Spinal cord (tissue), 10 donors: Measurements from ENCODE around the gene UBE2E2. TPM values are rescaled to one million over a fixed set of nuclear protein-coding genes. Genes with fewer than 3 reads are reported as not detected.

Experiments
- DNase-seq, 6 donors: peaks; one replicate each; pipeline versions ENCODE4 v3.0.0 to v3.0.0-alpha.2; 2013 to 2015; ENCODE audit warnings: low spot score in 6 of 6, low read depth in 4 of 6
- H3K27ac ChIP-seq: one replicate; pipeline ENCODE4 v1.5.1; 2013; ENCODE audit warnings: low read depth, low read length, control low read depth
- H3K27me3 ChIP-seq: one replicate; pipeline ENCODE4 v1.6.1; 2013; ENCODE audit warnings: low read length; ENCODE audit not compliant: control insufficient read depth, insufficient read depth
- H3K36me3 ChIP-seq: one replicate; pipeline ENCODE4 v1.6.1; 2013; ENCODE audit warnings: low read length; ENCODE audit not compliant: control insufficient read depth, insufficient read depth
- H3K4me1 ChIP-seq: one replicate; pipeline ENCODE4 v1.6.1; 2013; ENCODE audit warnings: low read length; ENCODE audit not compliant: control insufficient read depth, insufficient read depth
- H3K4me3 ChIP-seq: one replicate; pipeline ENCODE4 v1.5.1; 2013; ENCODE audit warnings: low read depth, low read length, control low read depth
- H3K9me3 ChIP-seq: one replicate; pipeline ENCODE4 v1.6.1; 2013; ENCODE audit warnings: low read length; ENCODE audit not compliant: control insufficient read depth, insufficient read depth
- WGBS: methylation state at CpG from one replicate; pipeline ENCODE4 v1.1.5; 2013; ENCODE audit warnings: missing lambda C conversion rate; ENCODE audit not compliant: insufficient coverage; 5-methylcytosine and 5-hydroxymethylcytosine counted together
- polyA plus RNA-seq, 2 donors: library from polyadenylated mRNA; unstranded; fragments of 120-200 nt; gene quantifications; one replicate each; pipeline ENCODE4 v1.2.1, GENCODE V29; 2013; ENCODE audit not compliant: insufficient read length in 2 of 2
- total RNA-seq, 2 donors: library from RNA; depleted of rRNA in 1 of 2; stranded (reverse); fragments of 120-200 nt in 1 of 2; fragments of >200 nt in 1 of 2; gene quantifications; one replicate each; pipeline versions ENCODE4 v1.2.3 to v1.2.4, GENCODE V29; 2013 to 2014
- donor health status: healthy.

The UBE2E2 gene
- total and polyA plus RNA-seq, 4 donors, result 38.8 to 144 (median 82.6) TPM

- DNase-seq, result no peak
- Histone ChIP-seq H3K9me3 (no peaks in the 10 kb centered on the region), H3K4me1 (no peaks in the 10 kb centered on the region), H3K27me3 (no peaks in the 10 kb centered on the region), H3K4me3 (no peak overlapping the region), H3K27ac (no peak overlapping the region), H3K36me3 (no peaks in the 10 kb centered on the region)
- WGBS, result no CpG with 5 or more reads among the region's 2 CpGs
Observed at GRCh38 chr3:23539185-23539584, 336.1 kb downstream of the UBE2E2 start.

DNA sequence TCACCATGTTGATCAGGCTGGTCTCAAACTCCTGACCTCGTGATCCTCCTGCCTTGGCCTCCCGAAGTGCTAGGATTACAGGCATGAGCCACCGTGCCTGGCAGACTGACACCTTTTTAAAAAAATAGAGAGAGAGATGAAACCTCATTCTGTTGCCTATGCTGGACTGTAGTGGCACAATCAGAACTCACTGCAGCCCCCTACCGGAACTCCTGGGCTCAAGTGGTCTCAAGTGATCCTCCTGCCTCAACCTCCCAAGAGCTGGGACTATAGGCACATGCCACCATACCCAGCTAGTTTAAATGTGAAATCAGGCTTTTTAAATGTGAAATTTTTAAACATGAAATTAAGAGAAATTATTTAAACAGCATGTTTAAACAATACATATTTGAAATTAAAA is 337.5 kb downstream of the UBE2E2 start:
- H3K27me3 ChIP-seq, result no peaks in the 10 kb centered on the region
- no peaks in the 10 kb centered on the region for H3K36me3 ChIP-seq
- no peaks in the 10 kb centered on the region for H3K9me3 ChIP-seq
- H3K4me3 ChIP-seq, result no peak overlapping the region
- no peak overlapping the region for H3K27ac ChIP-seq
- WGBS, result 100% methylated on average over 3 of the region's 4 CpGs
- H3K4me1 ChIP-seq, result no peaks in the 10 kb centered on the region
- DNase-seq, result no peak

DNA sequence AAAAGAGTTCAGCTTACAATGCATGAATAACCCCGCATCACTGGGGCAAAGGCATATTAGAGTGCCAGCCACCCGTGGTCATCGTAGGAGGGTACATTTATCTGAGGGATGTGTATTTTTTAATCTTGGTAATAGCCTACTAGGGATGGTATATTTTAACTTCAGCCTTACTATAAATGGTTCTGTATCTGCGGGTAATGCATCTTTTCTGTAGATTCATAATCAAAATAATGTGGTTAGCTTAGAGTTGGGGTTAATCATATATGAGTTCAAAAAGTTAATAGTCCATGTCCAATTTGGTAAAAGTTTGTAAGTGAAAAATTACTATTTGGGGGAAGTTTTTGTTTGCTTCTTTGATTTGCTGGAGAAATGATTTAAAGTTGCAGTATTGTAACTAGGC is 339.0 kb downstream of the UBE2E2 start:
- DNase-seq, result no peak
- WGBS, result no CpG with 5 or more reads among the region's 4 CpGs

DNA sequence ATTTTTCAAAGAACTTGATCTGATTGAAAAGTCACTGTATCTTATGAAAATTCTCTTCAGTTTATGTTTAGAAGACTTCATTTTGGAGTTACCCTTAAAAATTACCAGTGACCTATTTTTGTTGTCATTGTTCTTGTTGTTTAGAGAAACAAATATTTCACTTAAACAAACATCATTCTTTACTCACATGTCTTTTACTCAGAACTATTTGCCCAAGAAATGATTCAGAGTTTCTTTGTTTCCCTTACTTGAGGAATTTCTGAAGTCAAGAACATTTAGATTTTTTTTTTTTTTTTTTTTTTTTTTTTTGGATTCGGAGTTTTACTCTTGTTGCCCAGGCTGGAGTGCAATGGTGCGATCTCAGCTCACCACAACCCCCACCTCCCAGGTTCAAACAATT is 343.1 kb downstream of the UBE2E2 start:
- no CpG with 5 or more reads among the region's 2 CpGs for WGBS

More for the DNA sequence above, 339.0 kb downstream of the UBE2E2 start:
- Histone ChIP-seq H3K4me1 (no peaks in the 10 kb centered on the region), H3K36me3 (no peaks in the 10 kb centered on the region), H3K9me3 (no peaks in the 10 kb centered on the region), H3K27me3 (no peaks in the 10 kb centered on the region), H3K27ac (no peak overlapping the region), H3K4me3 (no peak overlapping the region)

GRCh38 chr3:23547905-23548650 is 345.0 kb downstream of the UBE2E2 start:
- 92% methylated on average over 2 of the region's 4 CpGs for WGBS
- Histone ChIP-seq H3K36me3 (no peaks in the 10 kb centered on the region), H3K4me1 (no peaks in the 10 kb centered on the region), H3K9me3 (no peaks in the 10 kb centered on the region), H3K4me3 (no peak overlapping the region), H3K27ac (no peak overlapping the region), H3K27me3 (no peaks in the 10 kb centered on the region)
- DNase-seq, result no peak

More for the DNA sequence above, 343.1 kb downstream of the UBE2E2 start:
- H3K4me1 ChIP-seq, result no peaks in the 10 kb centered on the region
- H3K27ac ChIP-seq, result no peak overlapping the region
- no peaks in the 10 kb centered on the region for H3K9me3 ChIP-seq
- H3K36me3 ChIP-seq, result no peaks in the 10 kb centered on the region
- H3K4me3 ChIP-seq, result no peak overlapping the region
- DNase-seq, result no peak
- no peaks in the 10 kb centered on the region for H3K27me3 ChIP-seq

GRCh38 chr3:23548706-23549105 is 345.6 kb downstream of the UBE2E2 start:
- no peaks in the 10 kb centered on the region for H3K4me1 ChIP-seq
- H3K36me3 ChIP-seq, result no peaks in the 10 kb centered on the region
- H3K27me3 ChIP-seq, result no peaks in the 10 kb centered on the region
- no peak for DNase-seq
- H3K27ac ChIP-seq, result no peak overlapping the region
- no peak overlapping the region for H3K4me3 ChIP-seq
- H3K9me3 ChIP-seq, result no peaks in the 10 kb centered on the region

DNA sequence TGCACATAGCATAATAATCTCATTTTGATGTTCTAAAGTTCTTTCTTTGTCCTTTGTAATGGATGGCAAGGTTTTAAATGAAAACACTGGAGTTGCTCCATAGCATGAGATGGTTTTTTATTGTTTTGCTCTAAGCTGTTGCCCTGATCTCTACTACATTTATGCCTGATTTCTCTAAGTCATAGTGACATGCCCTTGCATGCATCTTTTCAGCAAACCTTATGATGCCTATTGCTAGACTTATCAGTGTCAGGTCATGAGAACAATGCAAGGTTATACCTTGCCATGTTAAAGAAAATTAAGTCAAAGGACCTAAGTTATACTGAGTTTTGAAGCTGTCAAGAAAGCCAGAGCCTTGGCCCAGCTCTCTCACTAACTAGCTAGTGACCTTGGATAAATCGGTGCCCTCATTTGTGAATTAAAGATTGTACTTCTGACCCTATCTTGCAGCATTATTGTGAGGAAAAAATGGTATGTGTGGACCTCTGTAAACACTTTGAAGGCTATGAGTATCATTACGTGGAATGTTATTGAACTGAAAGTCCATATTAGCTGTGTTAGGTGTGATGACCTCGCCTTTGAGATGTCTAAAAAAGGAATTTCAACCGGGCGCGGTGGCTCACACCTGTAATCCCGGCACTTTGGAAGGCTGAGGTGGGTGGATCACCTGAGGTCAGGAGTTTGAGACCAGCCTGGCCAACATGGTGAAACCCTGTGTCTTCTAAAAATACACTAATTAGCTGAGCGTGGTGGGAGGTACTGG is 346.2 kb downstream of the UBE2E2 start:
- H3K4me1 ChIP-seq, result no peaks in the 10 kb centered on the region
- no peaks in the 10 kb centered on the region for H3K27me3 ChIP-seq
- H3K36me3 ChIP-seq, result no peaks in the 10 kb centered on the region
- DNase-seq, result no peak
- H3K27ac ChIP-seq, result no peak overlapping the region
- no peaks in the 10 kb centered on the region for H3K9me3 ChIP-seq
- H3K4me3 ChIP-seq, result no peak overlapping the region
- WGBS, result 96% methylated on average over 5 of the region's 8 CpGs

GRCh38 chr3:23550402-23550801 is 347.3 kb downstream of the UBE2E2 start:
- no CpG with 5 or more reads among the region's 1 CpG for WGBS
- Histone ChIP-seq H3K9me3 (no peaks in the 10 kb centered on the region), H3K4me1 (no peaks in the 10 kb centered on the region), H3K36me3 (no peaks in the 10 kb centered on the region), H3K27ac (no peak overlapping the region), H3K4me3 (no peak overlapping the region), H3K27me3 (no peaks in the 10 kb centered on the region)
- DNase-seq, result no peak

DNA sequence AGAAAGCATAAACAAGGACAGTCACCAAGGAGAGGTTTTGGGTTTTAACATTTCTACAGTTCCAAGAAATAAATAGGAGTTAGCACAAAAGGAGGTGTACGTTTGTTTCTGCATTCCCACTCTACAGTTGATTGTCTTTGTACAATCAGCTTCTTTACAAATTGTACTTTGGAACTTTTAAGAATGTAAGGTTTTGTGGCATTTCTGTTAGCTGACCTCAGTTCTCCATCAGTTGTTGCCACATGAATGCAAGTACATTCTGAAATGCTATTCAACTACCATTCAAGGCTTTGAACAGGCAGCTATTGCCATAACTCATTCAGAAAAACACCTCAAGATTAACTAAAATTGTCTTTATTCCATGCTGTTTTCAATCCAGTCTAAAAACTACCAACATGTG is 349.4 kb downstream of the UBE2E2 start:
- no peaks in the 10 kb centered on the region for H3K27me3 ChIP-seq
- no peaks in the 10 kb centered on the region for H3K36me3 ChIP-seq
- DNase-seq, result no peak
- H3K27ac ChIP-seq, result no peak overlapping the region
- no CpG with 5 or more reads among the region's 1 CpG for WGBS
- no peaks in the 10 kb centered on the region for H3K4me1 ChIP-seq
- H3K9me3 ChIP-seq, result no peaks in the 10 kb centered on the region
- H3K4me3 ChIP-seq, result no peak overlapping the region

GRCh38 chr3:23553353-23553752 is 350.2 kb downstream of the UBE2E2 start:
- no peaks in the 10 kb centered on the region for H3K9me3 ChIP-seq
- no peak for DNase-seq
- no peaks in the 10 kb centered on the region for H3K36me3 ChIP-seq
- H3K4me1 ChIP-seq, result no peaks in the 10 kb centered on the region
- no peak overlapping the region for H3K27ac ChIP-seq
- no peaks in the 10 kb centered on the region for H3K27me3 ChIP-seq
- H3K4me3 ChIP-seq, result no peak overlapping the region
- no CpG with 5 or more reads among the region's 3 CpGs for WGBS
